Body of pancreas (tissue), 4 donors: ENCODE results near the gene SIN3B.

ENCODE experiments used
- CTCF ChIP-seq, 7 experiments: fragments of 450-650 bp in 4 of 7; fragments of 200-600 bp in 3 of 7; sonication (generic) in 3 of 7; IDR thresholded peaks; one replicate each; pipeline ENCODE4 v1.5.1; 2016 to 2019; ENCODE audit warnings: antibody characterized with exemption in 7 of 7
- POLR2A ChIP-seq, 3 donors: fragments of 450-650 bp; IDR thresholded peaks; one replicate each; pipeline ENCODE4 v1.6.1; 2016; ENCODE audit warnings: antibody characterized with exemption in 3 of 3, mild to moderate bottlenecking in 2 of 3

GRCh38 chr19:16797876-16798275 lies 31.3 kb upstream of the SIN3B start:
- TF ChIP-seq CTCF (IDR thresholded peaks at IDR 0.05) (no peak), POLR2A (IDR thresholded peaks at IDR 0.05) (no peak)
